ENCODE results near the gene HBM.
"Not testable (repeated sequence)": the region's sequence is repeated elsewhere in the genome, so short reads cannot be mapped to it uniquely, and the experiment has no call there.

DNA sequence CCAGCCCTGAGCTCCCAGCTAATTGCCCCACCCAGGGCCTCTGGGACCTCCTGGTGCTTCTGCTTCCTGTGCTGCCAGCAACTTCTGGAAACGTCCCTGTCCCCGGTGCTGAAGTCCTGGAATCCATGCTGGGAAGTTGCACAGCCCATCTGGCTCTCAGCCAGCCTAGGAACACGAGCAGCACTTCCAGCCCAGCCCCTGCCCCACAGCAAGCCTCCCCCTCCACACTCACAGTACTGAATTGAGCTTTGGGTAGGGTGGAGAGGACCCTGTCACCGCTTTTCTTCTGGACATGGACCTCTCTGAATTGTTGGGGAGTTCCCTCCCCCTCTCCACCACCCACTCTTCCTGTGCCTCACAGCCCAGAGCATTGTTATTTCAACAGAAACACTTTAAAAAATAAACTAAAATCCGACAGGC is 4.3 kb downstream of the HBM start:
- TF ChIP-seq, protein P1, sequence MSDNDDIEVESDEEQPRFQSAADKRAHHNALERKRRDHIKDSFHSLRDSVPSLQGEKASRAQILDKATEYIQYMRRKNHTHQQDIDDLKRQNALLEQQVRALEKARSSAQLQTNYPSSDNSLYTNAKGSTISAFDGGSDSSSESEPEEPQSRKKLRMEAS (IDR thresholded peaks at IDR 0.05), result not testable (repeated sequence)
- TF ChIP-seq, protein P2, sequence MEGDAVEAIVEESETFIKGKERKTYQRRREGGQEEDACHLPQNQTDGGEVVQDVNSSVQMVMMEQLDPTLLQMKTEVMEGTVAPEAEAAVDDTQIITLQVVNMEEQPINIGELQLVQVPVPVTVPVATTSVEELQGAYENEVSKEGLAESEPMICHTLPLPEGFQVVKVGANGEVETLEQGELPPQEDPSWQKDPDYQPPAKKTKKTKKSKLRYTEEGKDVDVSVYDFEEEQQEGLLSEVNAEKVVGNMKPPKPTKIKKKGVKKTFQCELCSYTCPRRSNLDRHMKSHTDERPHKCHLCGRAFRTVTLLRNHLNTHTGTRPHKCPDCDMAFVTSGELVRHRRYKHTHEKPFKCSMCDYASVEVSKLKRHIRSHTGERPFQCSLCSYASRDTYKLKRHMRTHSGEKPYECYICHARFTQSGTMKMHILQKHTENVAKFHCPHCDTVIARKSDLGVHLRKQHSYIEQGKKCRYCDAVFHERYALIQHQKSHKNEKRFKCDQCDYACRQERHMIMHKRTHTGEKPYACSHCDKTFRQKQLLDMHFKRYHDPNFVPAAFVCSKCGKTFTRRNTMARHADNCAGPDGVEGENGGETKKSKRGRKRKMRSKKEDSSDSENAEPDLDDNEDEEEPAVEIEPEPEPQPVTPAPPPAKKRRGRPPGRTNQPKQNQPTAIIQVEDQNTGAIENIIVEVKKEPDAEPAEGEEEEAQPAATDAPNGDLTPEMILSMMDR (IDR thresholded peaks at IDR 0.05), result not testable (repeated sequence)
- TF ChIP-seq EHMT2 (IDR thresholded peaks at IDR 0.05; ENCODE audit: low read depth), result 0 out of 2 replicates have a peak, but pooled peaks have one; percentile 51
- not testable (repeated sequence) for TF ChIP-seq POLR2A (IDR thresholded peaks at IDR 0.05; ENCODE audit: low read length); HDAC2 (IDR thresholded peaks at IDR 0.05); RARB (CRISPR knock-in tag; IDR thresholded peaks at IDR 0.05); CEBPB (IDR thresholded peaks at IDR 0.05); KDM1A (IDR thresholded peaks at IDR 0.05; ENCODE audit: low read depth); CHD4 (IDR thresholded peaks at IDR 0.05; ENCODE audit: borderline replicate concordance); CBX8 (IDR thresholded peaks at IDR 0.05); BHLHE40 (IDR thresholded peaks at IDR 0.05; ENCODE audit: low read depth, low read length); MYC (IDR thresholded peaks at IDR 0.05; ENCODE audit: borderline replicate concordance, low read length)
- TF ChIP-seq, protein P3, sequence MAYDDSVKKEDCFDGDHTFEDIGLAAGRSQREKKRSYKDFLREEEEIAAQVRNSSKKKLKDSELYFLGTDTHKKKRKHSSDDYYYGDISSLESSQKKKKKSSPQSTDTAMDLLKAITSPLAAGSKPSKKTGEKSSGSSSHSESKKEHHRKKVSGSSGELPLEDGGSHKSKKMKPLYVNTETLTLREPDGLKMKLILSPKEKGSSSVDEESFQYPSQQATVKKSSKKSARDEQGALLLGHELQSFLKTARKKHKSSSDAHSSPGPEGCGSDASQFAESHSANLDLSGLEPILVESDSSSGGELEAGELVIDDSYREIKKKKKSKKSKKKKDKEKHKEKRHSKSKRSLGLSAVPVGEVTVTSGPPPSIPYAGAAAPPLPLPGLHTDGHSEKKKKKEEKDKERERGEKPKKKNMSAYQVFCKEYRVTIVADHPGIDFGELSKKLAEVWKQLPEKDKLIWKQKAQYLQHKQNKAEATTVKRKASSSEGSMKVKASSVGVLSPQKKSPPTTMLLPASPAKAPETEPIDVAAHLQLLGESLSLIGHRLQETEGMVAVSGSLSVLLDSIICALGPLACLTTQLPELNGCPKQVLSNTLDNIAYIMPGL (CRISPR knock-in tag; IDR thresholded peaks at IDR 0.05; ENCODE audit: borderline replicate concordance), result not testable (repeated sequence)

Measured in A549 (cell line).